GM21717 (cell line): ENCODE data around the gene JAG1.

Source experiments
- ATAC-seq: cut with Tn5 transposase; IDR thresholded peaks from one replicate; pipeline ENCODE4 v1.9.1; 2021; ENCODE audit warnings: mild to moderate bottlenecking, moderate library complexity; ENCODE audit not compliant: unreplicated experiment

Gene JAG1

GRCh38 chr20:10673842-10674683, at the start of gene JAG1:
Gene JAG1 (minus strand): TSS chr20:10673999. CDS start chr20:10673530, 469 bp downstream.
- peak; percentile 54 for ATAC-seq

- no peak for ATAC-seq
Observed at GRCh38 chr20:10721976-10722375, 48.2 kb upstream of the JAG1 start.

GRCh38 chr20:10721137-10721896, 47.5 kb upstream of the JAG1 start:
- no peak for ATAC-seq

- no peak for ATAC-seq
Observed at GRCh38 chr20:10720565-10720964, 46.8 kb upstream of the JAG1 start.

GRCh38 chr20:10719740-10720385, 46.1 kb upstream of the JAG1 start:
- no peak for ATAC-seq

GRCh38 chr20:10718661-10719060, 44.9 kb upstream of the JAG1 start:
- ATAC-seq, result no peak

- ATAC-seq, result no peak
Observed at GRCh38 chr20:10716855-10717254, 43.1 kb upstream of the JAG1 start.

GRCh38 chr20:10715035-10715434, 41.2 kb upstream of the JAG1 start:
- no peak for ATAC-seq

GRCh38 chr20:10714236-10714975, 40.6 kb upstream of the JAG1 start:
- no peak for ATAC-seq

GRCh38 chr20:10713161-10713560, 39.4 kb upstream of the JAG1 start:
- ATAC-seq, result no peak

GRCh38 chr20:10711903-10712451, 38.2 kb upstream of the JAG1 start:
- ATAC-seq, result no peak

GRCh38 chr20:10710991-10711775, 37.4 kb upstream of the JAG1 start:
- no peak for ATAC-seq

GRCh38 chr20:10709916-10710315, 36.1 kb upstream of the JAG1 start:
- ATAC-seq, result no peak

GRCh38 chr20:10708351-10709185, 34.8 kb upstream of the JAG1 start:
- ATAC-seq, result no peak

GRCh38 chr20:10707791-10708190, 34.0 kb upstream of the JAG1 start:
- ATAC-seq, result no peak

GRCh38 chr20:10707068-10707467, 33.3 kb upstream of the JAG1 start:
- no peak for ATAC-seq

GRCh38 chr20:10706460-10706811, 32.6 kb upstream of the JAG1 start:
- no peak for ATAC-seq

GRCh38 chr20:10705801-10706459, 32.1 kb upstream of the JAG1 start:
- no peak for ATAC-seq

GRCh38 chr20:10701607-10702006, 27.8 kb upstream of the JAG1 start:
- ATAC-seq, result no peak
